ENCODE results near the gene CELSR2.

CELSR2 gene

DNA sequence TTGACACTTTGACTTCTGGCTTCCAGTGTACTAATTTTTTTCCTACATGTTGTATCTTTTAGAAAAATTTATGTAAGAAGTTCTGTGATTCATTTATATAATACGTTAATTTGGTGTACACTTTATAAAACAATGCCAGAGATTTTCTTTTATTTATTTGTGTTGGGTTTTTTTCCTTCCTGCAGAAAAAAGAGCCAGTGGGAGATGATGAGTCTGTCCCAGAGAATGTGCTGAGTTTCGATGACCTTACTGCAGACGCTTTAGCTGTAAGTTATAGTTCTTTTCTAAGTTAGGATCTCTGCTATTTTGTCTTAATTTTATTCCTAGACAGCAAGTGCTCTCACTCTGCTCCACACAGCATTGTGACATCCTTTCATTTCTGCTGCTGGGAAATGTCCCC lies 21.2 kb upstream of the CELSR2 start:
- ChIA-PET CTCF (no interaction called here), POLR2A (no interaction called here)
- TF ChIP-seq, protein P1, sequence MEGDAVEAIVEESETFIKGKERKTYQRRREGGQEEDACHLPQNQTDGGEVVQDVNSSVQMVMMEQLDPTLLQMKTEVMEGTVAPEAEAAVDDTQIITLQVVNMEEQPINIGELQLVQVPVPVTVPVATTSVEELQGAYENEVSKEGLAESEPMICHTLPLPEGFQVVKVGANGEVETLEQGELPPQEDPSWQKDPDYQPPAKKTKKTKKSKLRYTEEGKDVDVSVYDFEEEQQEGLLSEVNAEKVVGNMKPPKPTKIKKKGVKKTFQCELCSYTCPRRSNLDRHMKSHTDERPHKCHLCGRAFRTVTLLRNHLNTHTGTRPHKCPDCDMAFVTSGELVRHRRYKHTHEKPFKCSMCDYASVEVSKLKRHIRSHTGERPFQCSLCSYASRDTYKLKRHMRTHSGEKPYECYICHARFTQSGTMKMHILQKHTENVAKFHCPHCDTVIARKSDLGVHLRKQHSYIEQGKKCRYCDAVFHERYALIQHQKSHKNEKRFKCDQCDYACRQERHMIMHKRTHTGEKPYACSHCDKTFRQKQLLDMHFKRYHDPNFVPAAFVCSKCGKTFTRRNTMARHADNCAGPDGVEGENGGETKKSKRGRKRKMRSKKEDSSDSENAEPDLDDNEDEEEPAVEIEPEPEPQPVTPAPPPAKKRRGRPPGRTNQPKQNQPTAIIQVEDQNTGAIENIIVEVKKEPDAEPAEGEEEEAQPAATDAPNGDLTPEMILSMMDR (IDR thresholded peaks at IDR 0.05; ENCODE audit: control extremely low read depth, extremely low read depth, low read depth, missing control alignments) = no peak
- no peak for DNase-seq (ENCODE audit: extremely low spot score)

DNA sequence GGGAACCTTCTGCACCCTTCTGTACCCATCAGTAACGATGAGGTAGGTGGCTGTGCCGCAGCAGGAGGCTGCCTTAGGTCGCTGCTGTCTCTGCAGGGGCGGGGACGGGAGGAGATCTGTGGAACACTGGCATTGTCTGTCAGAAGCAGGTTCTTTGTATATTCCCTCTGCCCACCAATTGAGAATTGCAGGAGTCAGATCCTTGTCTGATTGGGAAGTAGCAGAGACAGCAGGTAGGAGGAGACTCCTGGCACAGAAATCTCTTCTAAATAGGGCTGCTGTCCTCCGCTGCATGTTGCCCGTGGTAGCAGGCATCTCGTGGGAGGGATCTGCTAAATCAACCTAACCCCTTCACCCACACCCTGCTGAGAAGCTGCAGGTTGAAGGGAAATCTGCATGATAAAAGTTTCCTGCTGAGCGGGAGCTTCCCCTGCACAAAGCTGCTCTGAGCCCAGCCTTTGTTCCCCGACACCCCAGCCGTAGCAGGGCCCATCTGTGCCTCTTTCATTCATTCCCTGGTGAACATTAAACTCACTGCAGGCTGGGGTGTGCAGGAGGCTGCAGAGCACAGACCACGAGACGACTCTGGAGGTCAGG lies 19.7 kb upstream of the CELSR2 start:
- ChIA-PET CTCF (no interaction called here), POLR2A (no interaction called here)
- DNase-seq (ENCODE audit: extremely low spot score) = no peak
- TF ChIP-seq, protein P1 (IDR thresholded peaks at IDR 0.05; ENCODE audit: control extremely low read depth, extremely low read depth, low read depth, missing control alignments) = no peak

DNA sequence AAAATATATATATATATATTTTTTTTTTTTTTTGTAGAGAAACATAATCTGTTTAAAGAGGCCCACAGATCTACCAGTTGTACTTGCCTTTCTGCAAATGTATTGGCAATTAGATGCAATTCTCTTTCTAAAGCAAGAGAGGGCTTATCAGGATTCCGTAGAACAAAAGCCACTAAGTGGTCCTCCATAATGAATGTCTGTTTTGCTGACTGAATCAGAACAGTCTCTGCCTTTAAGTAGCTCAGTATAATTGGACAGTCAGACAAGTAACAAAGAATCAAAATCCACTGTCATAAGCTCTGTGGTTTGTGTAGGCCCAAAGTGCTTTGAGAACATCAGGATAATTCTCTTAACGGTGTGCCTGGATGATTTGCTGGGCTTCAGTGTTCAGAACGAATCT lies 18.3 kb upstream of the CELSR2 start:
- POLR2A ChIA-PET = no interaction called here
- no peak for DNase-seq (ENCODE audit: extremely low spot score)
- CTCF ChIA-PET = interaction anchor here (1.1 to 2.1 kb wide), 4 partner anchors 8 to 302 kb away, joined by 3 to 7 read pairs (median 4); partner anchors contain the start of gene SARS1
- TF ChIP-seq, protein P1 (IDR thresholded peaks at IDR 0.05; ENCODE audit: control extremely low read depth, extremely low read depth, low read depth, missing control alignments) = no peak

DNA sequence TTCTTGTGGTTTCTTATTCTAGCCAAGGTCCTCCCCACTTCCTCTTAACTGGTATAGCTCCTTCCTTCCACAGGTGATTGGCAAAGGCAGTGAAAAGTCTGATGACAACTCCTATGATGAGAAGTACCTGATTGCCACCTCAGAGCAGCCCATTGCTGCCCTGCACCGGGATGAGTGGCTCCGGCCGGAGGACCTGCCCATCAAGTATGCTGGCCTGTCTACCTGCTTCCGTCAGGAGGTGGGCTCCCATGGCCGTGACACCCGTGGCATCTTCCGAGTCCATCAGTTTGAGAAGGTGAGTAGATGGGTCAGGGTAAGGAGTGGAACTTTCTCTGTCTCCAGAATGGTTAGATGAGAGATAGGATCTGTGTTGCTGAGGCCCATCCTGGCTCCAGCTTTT lies 14.2 kb upstream of the CELSR2 start:
- DNase-seq (ENCODE audit: extremely low spot score) = no peak
- TF ChIP-seq, protein P1 (IDR thresholded peaks at IDR 0.05; ENCODE audit: control extremely low read depth, extremely low read depth, low read depth, missing control alignments) = no peak
- ChIA-PET CTCF (interaction anchor here (2.4 kb wide), 1 partner anchor 297 kb away, joined by 6 read pairs; no protein-coding TSS in a partner anchor), POLR2A (no interaction called here)

DNA sequence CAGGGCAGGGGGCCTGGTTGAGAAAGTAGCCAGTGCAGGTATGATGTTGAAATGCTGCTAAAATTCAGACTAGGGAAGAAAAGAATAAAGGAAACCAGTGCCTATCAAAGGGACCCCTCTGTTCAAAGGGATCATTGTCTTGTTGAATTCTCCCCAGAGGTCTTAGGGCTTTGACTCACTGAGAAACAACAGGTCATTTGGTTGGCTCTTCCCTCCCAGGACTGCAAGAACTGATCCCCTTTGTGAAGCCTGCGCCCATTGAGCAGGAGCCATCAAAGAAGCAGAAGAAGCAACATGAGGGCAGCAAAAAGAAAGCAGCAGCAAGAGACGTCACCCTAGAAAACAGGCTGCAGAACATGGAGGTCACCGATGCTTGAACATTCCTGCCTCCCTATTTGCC lies 11.8 kb upstream of the CELSR2 start:
- no peak for DNase-seq (ENCODE audit: extremely low spot score)
- POLR2A ChIA-PET = no interaction called here
- TF ChIP-seq, protein P1 (IDR thresholded peaks at IDR 0.05; ENCODE audit: control extremely low read depth, extremely low read depth, low read depth, missing control alignments) = no peak
- CTCF ChIA-PET = interaction anchor here (0.9 to 3.9 kb wide), 8 partner anchors 10 to 403 kb away, joined by 3 to 19 read pairs (median 5); no protein-coding TSS in a partner anchor

DNA sequence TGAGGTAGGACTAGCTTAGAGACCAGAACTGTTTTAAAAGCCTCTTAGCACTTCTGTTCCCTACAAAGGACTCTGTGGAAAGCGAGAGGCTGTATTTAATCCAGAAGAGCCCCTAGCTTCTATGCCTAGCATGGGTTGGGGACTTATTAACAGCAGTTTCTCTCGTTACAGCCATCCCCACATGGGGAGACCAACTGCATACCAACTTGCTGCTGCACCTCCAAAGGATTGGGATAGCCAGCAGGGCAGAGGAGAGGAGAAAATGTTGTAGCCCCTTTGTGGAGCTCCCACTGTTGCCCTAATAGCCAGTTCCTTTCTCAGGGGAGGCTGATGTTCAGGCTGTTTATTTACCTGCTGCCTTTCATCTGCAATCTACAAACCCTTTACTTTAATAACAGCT lies 11.0 kb upstream of the CELSR2 start:
- ChIA-PET POLR2A (interaction anchor here (1.7 kb wide), 1 partner anchor 14 kb away, joined by 3 read pairs; no protein-coding TSS in a partner anchor), CTCF (interaction anchor here (1.0 to 3.9 kb wide), 9 partner anchors 9 to 402 kb away, joined by 3 to 19 read pairs (median 6); partner anchors contain the start of genes CYB561D1 and PSRC1)
- DNase-seq (ENCODE audit: extremely low spot score) = no peak
- TF ChIP-seq, protein P1 (IDR thresholded peaks at IDR 0.05; ENCODE audit: control extremely low read depth, extremely low read depth, low read depth, missing control alignments) = no peak

Measured in GM10248 (cell line).